ENCODE data around the gene SRGN.
A peak's percentile ranks its signal among the peaks of the same experiment; 100 is the strongest.

SRGN gene

GRCh38 chr10:69104994-69105790, 17.3 kb downstream of the SRGN start:
- no peak overlapping the region for H3K4me3 ChIP-seq (ENCODE audit: low read length)
- TF ChIP-seq CTCF (IDR thresholded peaks at IDR 0.05; ENCODE audit: insufficient read depth, low read depth, low read length, missing control alignments): no peak
- DNase-seq (ENCODE audit: low read depth): no peak

GRCh38 chr10:69107176-69107490, 19.2 kb downstream of the SRGN start:
- no peak for DNase-seq (ENCODE audit: low read depth)
- H3K4me3 ChIP-seq (ENCODE audit: low read length): no peak overlapping the region
- TF ChIP-seq CTCF (IDR thresholded peaks at IDR 0.05; ENCODE audit: insufficient read depth, low read depth, low read length, missing control alignments): no peak

GRCh38 chr10:69107699-69108098, 19.8 kb downstream of the SRGN start:
- DNase-seq (ENCODE audit: low read depth): no peak
- no peak overlapping the region for H3K4me3 ChIP-seq (ENCODE audit: low read length)
- TF ChIP-seq CTCF (IDR thresholded peaks at IDR 0.05; ENCODE audit: insufficient read depth, low read depth, low read length, missing control alignments): no peak

- H3K4me3 ChIP-seq (ENCODE audit: low read length): no peak overlapping the region
- peak; percentile 56 for DNase-seq (ENCODE audit: low read depth)
- no peak for TF ChIP-seq CTCF (IDR thresholded peaks at IDR 0.05; ENCODE audit: insufficient read depth, low read depth, low read length, missing control alignments)
These were observed 32.0 kb downstream of the SRGN start for GRCh38 chr10:69119896-69120295.

GRCh38 chr10:69123306-69123746, 35.4 kb downstream of the SRGN start:
- peak; percentile 37 for TF ChIP-seq CTCF (IDR thresholded peaks at IDR 0.05; ENCODE audit: insufficient read depth, low read depth, low read length, missing control alignments)
- H3K4me3 ChIP-seq (ENCODE audit: low read length): peak overlapping the region; percentile 73
- DNase-seq (ENCODE audit: low read depth): peak; percentile 60

- peak; percentile 99 for DNase-seq (ENCODE audit: low read depth)
- no peak for TF ChIP-seq CTCF (IDR thresholded peaks at IDR 0.05; ENCODE audit: insufficient read depth, low read depth, low read length, missing control alignments)
- H3K4me3 ChIP-seq (ENCODE audit: low read length): peak within 1 kb of the TSS; percentile 85
These were observed 36.1 kb downstream of the SRGN start, which contains the start of gene VPS26A for GRCh38 chr10:69123747-69124562. TSS of gene VPS26A (plus strand) at chr10:69124178. CDS start at chr10:69124278, 100 bp downstream.

All from epithelial cell of esophagus (primary cell).